H9 (cell line): Measurements from ENCODE around the gene CLC. TPM values are rescaled to one million over a fixed set of nuclear protein-coding genes. Genes with fewer than 3 reads are reported as not detected.

ENCODE experiments used
- DNase-seq: peaks from one replicate; pipeline ENCODE4 v3.0.0-alpha.2; 2017
- H2AFZ ChIP-seq: one replicate; pipeline ENCODE4 v1.6.1; 2013; ENCODE audit warnings: mild to moderate bottlenecking, low read length, control low read depth, moderate library complexity
- H2AK5ac ChIP-seq: 2 replicates; pipeline ENCODE4 v1.6.1; 2013; ENCODE audit warnings: low read length, control low read depth, mixed read lengths; ENCODE audit not compliant: insufficient read length
- H2BK120ac ChIP-seq: one replicate; pipeline ENCODE4 v1.6.1; 2013; ENCODE audit warnings: low read depth, mild to moderate bottlenecking, low read length, control low read depth, inconsistent platforms; ENCODE audit not compliant: poor library complexity, severe bottlenecking
- H2BK12ac ChIP-seq: 2 replicates; pipeline ENCODE4 v1.6.1; 2013; ENCODE audit warnings: low read length, control low read depth, mixed read lengths, low read depth; ENCODE audit not compliant: insufficient read length
- H2BK15ac ChIP-seq: 2 replicates; pipeline ENCODE4 v1.6.1; 2013; ENCODE audit warnings: low read depth, low read length, control low read depth
- H2BK20ac ChIP-seq: one replicate; pipeline ENCODE4 v1.6.1; 2013; ENCODE audit warnings: low read depth, mild to moderate bottlenecking, low read length, control low read depth, inconsistent platforms; ENCODE audit not compliant: poor library complexity, severe bottlenecking
- H2BK5ac ChIP-seq: 2 replicates; pipeline ENCODE4 v1.6.1; 2013; ENCODE audit warnings: low read length, control low read depth, mixed read lengths; ENCODE audit not compliant: insufficient read length
- H3K14ac ChIP-seq: 2 replicates; pipeline ENCODE4 v1.6.1; 2013; ENCODE audit warnings: low read length, control low read depth; ENCODE audit not compliant: insufficient read depth
- H3K18ac ChIP-seq: 2 replicates; pipeline ENCODE4 v1.6.1; 2013; ENCODE audit warnings: low read depth, mild to moderate bottlenecking, mixed read lengths, low read length, control low read depth; ENCODE audit not compliant: insufficient read length
- H3K23ac ChIP-seq: 2 replicates; pipeline ENCODE4 v1.6.1; 2013; ENCODE audit warnings: low read length, control low read depth, mixed read lengths, low read depth; ENCODE audit not compliant: insufficient read length
- H3K23me2 ChIP-seq: 2 replicates; pipeline ENCODE4 v1.6.1; 2013; ENCODE audit warnings: low read depth, mild to moderate bottlenecking, mixed read lengths, low read length, control low read depth; ENCODE audit not compliant: insufficient read length, poor library complexity, severe bottlenecking
- H3K27ac ChIP-seq: 2 replicates; pipeline ENCODE4 v1.5.1; 2013; ENCODE audit warnings: low read length, control low read depth, mixed read lengths, low read depth; ENCODE audit not compliant: insufficient read length
- H3K27me3 ChIP-seq: 2 replicates; pipeline ENCODE4 v1.6.1; 2013; ENCODE audit warnings: low read length, control low read depth, inconsistent platforms; ENCODE audit not compliant: insufficient read depth
- H3K4ac ChIP-seq: 2 replicates; pipeline ENCODE4 v1.6.1; 2013; ENCODE audit warnings: low read depth, mild to moderate bottlenecking, control low read depth, inconsistent platforms, low read length, moderate library complexity
- H3K4me1 ChIP-seq: 2 replicates; pipeline ENCODE4 v1.6.1; 2013; ENCODE audit warnings: low read length, control low read depth, inconsistent platforms; ENCODE audit not compliant: insufficient read depth
- H3K4me2 ChIP-seq: 2 replicates; pipeline ENCODE4 v1.6.1; 2013; ENCODE audit warnings: low read length, control low read depth, mixed read lengths; ENCODE audit not compliant: insufficient read length, insufficient read depth
- H3K56ac ChIP-seq: 2 replicates; pipeline ENCODE4 v1.6.1; 2013; ENCODE audit warnings: low read depth, mild to moderate bottlenecking, mixed read lengths, low read length, control low read depth; ENCODE audit not compliant: insufficient read length
- H3K79me1 ChIP-seq: 2 replicates; pipeline ENCODE4 v1.6.1; 2013; ENCODE audit warnings: low read depth, mild to moderate bottlenecking, moderate library complexity, low read length, control low read depth, inconsistent platforms; ENCODE audit not compliant: insufficient read depth, poor library complexity, severe bottlenecking
- H3K79me2 ChIP-seq: 2 replicates; pipeline ENCODE4 v1.6.1; 2013; ENCODE audit warnings: low read length, control low read depth, inconsistent platforms; ENCODE audit not compliant: insufficient read depth
- H3K9ac ChIP-seq: 2 replicates; pipeline ENCODE4 v1.6.1; 2013; ENCODE audit warnings: low read length, control low read depth, mixed read lengths; ENCODE audit not compliant: insufficient read length; ENCODE audit errors: extremely low read depth
- H3K9me3 ChIP-seq: one replicate; pipeline ENCODE4 v1.6.1; 2013; ENCODE audit warnings: low read depth, low read length, inconsistent platforms; ENCODE audit not compliant: control insufficient read depth
- H3T11ph ChIP-seq: one replicate; pipeline ENCODE4 v1.6.1; 2013; ENCODE audit warnings: mild to moderate bottlenecking, low read length, control low read depth, inconsistent platforms
- H4K20me1 ChIP-seq: one replicate; pipeline ENCODE4 v1.6.1; 2013; ENCODE audit not compliant: control insufficient read depth, insufficient read length, insufficient read depth
- H4K5ac ChIP-seq: 2 replicates; pipeline ENCODE4 v1.6.1; 2013; ENCODE audit warnings: low read depth, mild to moderate bottlenecking, mixed read lengths, low read length, control low read depth; ENCODE audit not compliant: insufficient read length
- H4K8ac ChIP-seq: replicated peaks from 2 replicates; pipeline ENCODE4 v1.6.1; 2013; ENCODE audit warnings: low read length, control low read depth, mixed read lengths, low read depth; ENCODE audit not compliant: insufficient read length
- H4K91ac ChIP-seq: 2 replicates; pipeline ENCODE4 v1.6.1; 2013; ENCODE audit warnings: low read depth, mild to moderate bottlenecking, moderate library complexity, mixed read lengths, low read length, control low read depth; ENCODE audit not compliant: insufficient read length
- H3K27ac Mint-ChIP-seq, 3 experiments: 2 replicates in 2 of 3; 3 replicates in 1 of 3; pipeline ENCODE4 v1.8.0; 2020 to 2021; ENCODE audit warnings: mixed read lengths in 3 of 3, mild to moderate bottlenecking in 1 of 3, moderate library complexity in 1 of 3
- H3K27me3 Mint-ChIP-seq: 2 replicates; pipeline ENCODE4 v1.8.0; 2021; ENCODE audit warnings: low read depth, mild to moderate bottlenecking, moderate library complexity, mixed read lengths
- H3K36me3 Mint-ChIP-seq, 3 experiments: 2 replicates in 2 of 3; 3 replicates in 1 of 3; pipeline ENCODE4 v1.8.0; 2020 to 2021; ENCODE audit warnings: low read depth in 3 of 3, mixed read lengths in 3 of 3; ENCODE audit not compliant: insufficient read depth in 1 of 3
- H3K4me1 Mint-ChIP-seq, 2 experiments: 2 replicates each; pipeline ENCODE4 v1.8.0; 2020; ENCODE audit warnings: mixed read lengths in 2 of 2
- H3K4me3 Mint-ChIP-seq, 2 experiments: 2 replicates in 1 of 2; 3 replicates in 1 of 2; pipeline ENCODE4 v1.8.0; 2020 to 2021; ENCODE audit warnings: mild to moderate bottlenecking in 2 of 2, mixed read lengths in 2 of 2, moderate library complexity in 1 of 2
- H3K9me3 Mint-ChIP-seq, 2 experiments: 2 replicates in 1 of 2; 3 replicates in 1 of 2; pipeline ENCODE4 v1.8.0; 2020; ENCODE audit warnings: mild to moderate bottlenecking in 2 of 2, mixed read lengths in 2 of 2, moderate library complexity in 1 of 2
- CTCF ChIP-seq: fragments of 200-600 bp; sonication (generic); conservative IDR thresholded peaks from 3 replicates; pipeline ENCODE4 v1.8.0; 2021; ENCODE audit warnings: antibody characterized with exemption, mild to moderate bottlenecking
- WGBS: extraction: QIAGEN DNeasy Blood & Tissue Kit; methylation state at CpG from one replicate; pipeline ENCODE4 v1.1.7; 2013; ENCODE audit warnings: missing lambda C conversion rate, low lambda C conversion rate, mixed read lengths; ENCODE audit not compliant: insufficient read length; ENCODE audit errors: extremely low coverage; 5-methylcytosine and 5-hydroxymethylcytosine counted together
- total RNA-seq: library from RNA; stranded (reverse); gene quantifications from 2 replicates; pipeline ENCODE4 v1.2.1, GENCODE V29; 2021

The CLC gene
- total RNA-seq, 1 experiment from 2014 or later = 0.39 TPM

GRCh38 chr19:39681416-39681815, 56.4 kb downstream of the CLC start:
- no peak overlapping the region for H4K91ac ChIP-seq
- H3K27me3 Mint-ChIP-seq = no peaks in the 10 kb centered on the region
- H3K27ac ChIP-seq = no peak overlapping the region
- no peak overlapping the region for H3T11ph ChIP-seq
- H3K9me3 ChIP-seq = no peaks in the 10 kb centered on the region
- no peak for DNase-seq
- H3K9ac ChIP-seq = no peak overlapping the region
- no peaks in the 10 kb centered on the region for H3K79me2 ChIP-seq
- H3K27me3 ChIP-seq = no peaks in the 10 kb centered on the region
- no peak overlapping the region for H2BK20ac ChIP-seq
- H3K23ac ChIP-seq = no peak overlapping the region
- H3K4me1 ChIP-seq = no peaks in the 10 kb centered on the region
- H3K9me3 Mint-ChIP-seq = no peaks in the 10 kb centered on the region
- no peak for TF ChIP-seq CTCF
- peaks cover 3% of the 10 kb centered on the region for H4K20me1 ChIP-seq
- H2BK15ac ChIP-seq = no peak overlapping the region
- no CpG with 5 or more reads among the region's 5 CpGs for WGBS
- no peaks in the 10 kb centered on the region; a peak in 1 of 4 replicates for H3K4me1 Mint-ChIP-seq
- H3K79me1 ChIP-seq = no peaks in the 10 kb centered on the region
- no peak overlapping the region for H3K56ac ChIP-seq
- H3K23me2 ChIP-seq = no peaks in the 10 kb centered on the region
- no peak overlapping the region for H3K4me2 ChIP-seq
- H3K18ac ChIP-seq = no peak overlapping the region
- no peak overlapping the region for H2BK120ac ChIP-seq
- no peak overlapping the region for H2AFZ ChIP-seq
- H3K36me3 Mint-ChIP-seq = no peaks in the 10 kb centered on the region
- no peak overlapping the region for H4K5ac ChIP-seq
- H2BK5ac ChIP-seq = no peak overlapping the region
- H2BK12ac ChIP-seq = no peak overlapping the region
- H3K27ac Mint-ChIP-seq = peak overlapping the region in 1 of 3 experiments; percentile 66; a peak in 2 of 7 replicates
- H3K4ac ChIP-seq = no peak overlapping the region
- H3K4me3 Mint-ChIP-seq = no peak overlapping the region
- H3K14ac ChIP-seq = no peak overlapping the region
- H2AK5ac ChIP-seq = no peak overlapping the region
- H4K8ac ChIP-seq = no peak overlapping the region

Other genes starting within 250 kb of the CLC start
- 2.4 and 2.5 TPM in 2 replicates for gene DLL3, start 239.1 kb downstream of the CLC start, total RNA-seq
- gene SELENOV, start 222.9 kb downstream of the CLC start, total RNA-seq = 6.7 and 6.9 TPM in 2 replicates
- 2.1 and 2.2 TPM in 2 replicates for gene EID2B, start 205.2 kb downstream of the CLC start, total RNA-seq
- 18.8 and 18.9 TPM in 2 replicates for gene EID2, start 197.9 kb downstream of the CLC start, total RNA-seq
- gene LGALS13, start 135.5 kb downstream of the CLC start, total RNA-seq = not detected in 2 replicates
- not detected in 2 replicates for gene LGALS16, start 82.1 kb downstream of the CLC start, total RNA-seq
- not detected in 2 replicates for gene LGALS14, start 33.5 kb downstream of the CLC start, total RNA-seq
- gene LEUTX, start 40.8 kb upstream of the CLC start, total RNA-seq = not detected in 2 replicates
- gene DYRK1B, start 96.1 kb upstream of the CLC start, total RNA-seq = 13.6 and 14.3 TPM in 2 replicates
- gene FBL, start 108.3 kb upstream of the CLC start, total RNA-seq = 621 and 625 TPM in 2 replicates
- 0.13 and 0.15 TPM in 2 replicates for gene FCGBP, start 196.6 kb upstream of the CLC start, total RNA-seq
- gene PSMC4, start 233.1 kb upstream of the CLC start, total RNA-seq = 111 and 119 TPM in 2 replicates